NCI-H460 (cell line): Measurements from ENCODE around the gene SORL1-AS1.

Source experiments
- DNase-seq: peaks from one replicate; pipeline ENCODE4 v3.0.0-alpha.2; 2016; ENCODE audit warnings: low read depth; ENCODE audit errors: extremely low read depth

The SORL1-AS1 gene

DNA sequence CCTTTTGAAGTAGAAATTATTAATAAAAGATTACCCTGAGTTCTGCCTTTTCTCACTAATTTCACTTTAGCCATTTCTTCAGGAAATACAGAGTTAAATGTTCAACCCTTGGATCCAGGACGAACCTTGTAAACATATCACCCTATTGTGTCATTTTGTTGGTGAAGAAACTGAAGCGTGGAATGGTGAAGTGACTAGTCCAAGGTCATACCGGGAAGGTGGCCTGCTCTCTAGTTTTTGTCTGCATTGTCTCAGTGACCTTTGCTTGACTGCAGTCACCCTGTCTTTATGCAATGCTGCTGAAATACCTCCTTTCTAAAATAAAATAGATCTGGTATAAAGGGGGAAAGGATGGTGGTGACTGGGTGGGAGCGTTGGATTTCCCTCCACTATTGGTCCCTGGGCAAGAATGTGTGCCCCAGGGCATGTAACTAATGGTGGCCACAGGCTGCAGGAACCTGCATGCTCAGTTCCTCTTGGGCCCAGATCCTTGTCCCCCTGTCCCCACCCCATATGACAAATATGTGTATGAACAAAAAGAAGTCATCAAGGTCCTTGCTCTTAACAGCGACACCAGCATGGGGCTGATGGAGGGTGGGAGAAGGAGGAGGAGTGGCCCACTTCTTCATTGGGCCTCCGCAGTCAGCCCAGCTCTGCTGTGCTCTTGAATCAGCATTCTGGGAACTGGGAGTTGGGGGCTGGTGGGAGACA is 977 bp upstream of the SORL1-AS1 start:
- no peak for DNase-seq

DNA sequence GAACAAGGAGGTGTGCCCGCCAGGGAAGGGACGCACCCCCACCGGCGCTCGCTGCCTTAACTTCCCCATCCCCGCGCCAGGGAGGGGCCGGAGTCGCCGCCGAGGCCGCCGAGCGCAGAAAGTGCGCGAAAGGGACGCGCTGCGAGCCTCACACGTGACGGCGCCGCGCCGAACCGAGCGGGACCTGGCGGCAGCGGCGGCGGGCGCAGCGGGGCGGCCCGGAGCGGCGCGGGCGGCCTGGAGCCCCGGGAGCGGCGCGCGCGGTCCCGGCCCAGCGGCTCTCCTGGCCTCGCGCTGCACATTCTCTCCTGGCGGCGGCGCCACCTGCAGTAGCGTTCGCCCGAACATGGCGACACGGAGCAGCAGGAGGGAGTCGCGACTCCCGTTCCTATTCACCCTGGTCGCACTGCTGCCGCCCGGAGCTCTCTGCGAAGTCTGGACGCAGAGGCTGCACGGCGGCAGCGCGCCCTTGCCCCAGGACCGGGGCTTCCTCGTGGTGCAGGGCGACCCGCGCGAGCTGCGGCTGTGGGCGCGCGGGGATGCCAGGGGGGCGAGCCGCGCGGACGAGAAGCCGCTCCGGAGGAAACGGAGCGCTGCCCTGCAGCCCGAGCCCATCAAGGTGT is 670 bp downstream of the SORL1-AS1 start, which contains the start of gene SORL1:
SORL1 (plus strand) TSS at position 329 of the 623 bp plus-strand sequence; CDS start at position 347, 18 bp downstream.
- DNase-seq, result peak; percentile 43

DNA sequence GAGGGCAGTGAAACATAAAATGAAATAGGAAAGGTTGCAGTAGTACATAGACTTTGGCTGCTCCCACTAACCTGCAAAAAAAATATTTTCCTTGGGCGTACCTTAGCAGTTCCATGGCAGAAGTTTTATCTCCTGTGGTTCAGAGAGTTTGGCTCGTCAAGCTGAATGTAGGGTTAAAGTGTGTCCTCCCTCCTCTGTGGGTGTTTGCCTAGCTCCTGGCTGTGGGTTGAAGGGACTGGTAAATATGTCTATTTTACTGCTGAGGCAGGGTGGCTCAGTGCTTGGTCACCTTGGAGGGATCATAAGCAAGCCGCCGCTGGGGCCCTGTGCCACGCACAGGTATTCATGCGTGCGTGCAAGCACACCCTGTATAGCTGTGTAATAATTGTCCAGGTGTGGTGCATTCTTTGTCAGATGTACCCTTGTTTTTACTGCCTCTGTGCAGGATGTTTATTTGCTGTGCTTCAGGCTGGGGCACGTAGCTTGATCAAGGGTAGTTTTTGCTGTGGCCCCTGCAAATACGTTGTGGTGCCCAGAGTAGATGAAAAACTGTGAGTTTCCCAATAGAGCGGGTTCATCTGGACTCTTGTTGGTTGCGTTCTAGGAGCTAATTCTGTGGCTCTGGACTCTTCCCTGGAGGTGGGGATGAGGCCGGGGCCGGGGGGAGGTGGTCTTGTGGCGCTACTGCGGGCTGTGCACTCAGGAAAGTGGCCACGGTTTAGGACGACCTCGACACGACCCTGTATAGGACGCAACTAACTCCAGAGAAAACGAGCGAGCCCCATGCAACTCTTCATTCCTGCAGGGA is 1.4 kb downstream of the SORL1-AS1 start:
- DNase-seq, result no peak

DNA sequence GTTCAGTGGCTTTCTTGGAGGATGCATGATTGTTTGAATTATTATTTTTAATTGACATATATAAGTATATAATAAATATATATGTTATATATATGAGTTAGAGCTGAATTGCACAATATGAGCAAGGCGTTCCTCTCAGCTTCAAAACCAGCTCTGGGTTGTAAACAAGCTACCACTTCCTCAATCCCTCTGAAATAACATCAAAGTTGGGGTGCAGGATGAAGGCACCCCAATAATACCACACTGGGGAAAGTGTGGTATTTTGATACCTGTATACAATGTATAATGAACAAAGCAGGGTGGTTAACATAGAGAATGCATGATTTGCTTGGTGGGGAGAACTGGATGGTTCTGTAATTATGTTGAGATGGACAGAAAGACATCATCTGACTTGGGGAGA is 2.4 kb downstream of the SORL1-AS1 start:
- DNase-seq, result no peak

DNA sequence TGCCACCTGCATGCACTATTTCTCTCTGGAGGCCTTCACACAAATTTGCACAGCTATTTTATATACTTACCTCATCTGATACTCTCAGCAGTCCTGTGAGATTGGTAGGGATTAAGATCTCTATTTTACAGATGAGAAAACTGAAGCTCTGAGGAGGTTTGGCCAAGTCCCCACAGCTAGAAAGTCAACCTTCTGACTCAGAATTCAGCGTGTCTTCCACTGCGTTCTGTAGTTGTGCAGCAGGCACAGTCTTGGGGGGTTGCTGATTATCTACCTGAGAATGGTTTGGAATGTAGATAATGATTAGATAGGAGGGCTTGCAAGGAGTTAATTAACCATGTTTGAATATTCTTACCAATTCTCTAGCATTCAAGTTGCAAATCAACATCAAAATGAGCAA is 3.1 kb downstream of the SORL1-AS1 start:
- no peak for DNase-seq

DNA sequence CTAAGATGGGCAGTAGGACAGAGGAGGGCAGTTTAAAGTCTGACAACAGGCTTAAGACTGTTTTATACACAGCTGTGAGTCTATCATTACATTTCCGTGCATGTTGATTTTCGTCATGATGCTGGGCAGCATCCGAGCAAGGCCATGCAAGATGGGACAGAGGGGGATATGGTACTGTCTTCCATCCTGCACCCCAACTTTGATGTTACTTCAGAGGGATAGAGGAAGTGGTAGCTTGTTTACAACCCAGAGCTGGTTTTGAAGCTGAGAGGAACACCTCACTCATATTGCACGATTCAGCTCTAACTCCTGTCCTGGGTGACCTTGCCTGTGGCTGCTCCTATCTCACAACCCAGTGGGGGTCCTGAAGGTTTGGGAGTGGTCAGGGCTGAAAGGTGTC is 3.6 kb downstream of the SORL1-AS1 start:
- DNase-seq, result no peak

DNA sequence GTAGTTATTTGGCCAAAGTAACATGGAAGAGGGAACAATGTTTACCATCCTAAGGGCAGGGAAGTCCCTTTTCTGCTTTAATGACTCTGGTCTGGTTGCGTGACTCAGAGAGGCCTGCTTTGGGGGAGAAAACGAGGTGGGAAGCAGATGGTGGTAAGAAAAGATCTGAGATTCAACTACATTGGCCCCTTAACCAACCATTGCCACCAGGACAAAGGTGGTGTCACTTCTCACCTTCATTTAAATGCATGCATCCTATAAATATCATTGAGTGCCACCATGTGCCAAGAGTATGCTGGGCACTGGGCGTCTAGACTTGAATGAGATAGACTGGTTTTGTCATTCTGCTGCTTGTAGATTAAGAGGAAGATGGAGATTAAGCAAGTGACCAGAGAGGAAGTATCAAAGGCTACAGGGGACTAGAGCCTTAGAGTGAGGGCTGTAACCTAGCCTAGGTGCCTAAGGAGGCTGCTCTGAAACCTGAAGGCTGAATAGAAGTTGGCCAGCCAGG is 4.3 kb downstream of the SORL1-AS1 start:
- no peak for DNase-seq

DNA sequence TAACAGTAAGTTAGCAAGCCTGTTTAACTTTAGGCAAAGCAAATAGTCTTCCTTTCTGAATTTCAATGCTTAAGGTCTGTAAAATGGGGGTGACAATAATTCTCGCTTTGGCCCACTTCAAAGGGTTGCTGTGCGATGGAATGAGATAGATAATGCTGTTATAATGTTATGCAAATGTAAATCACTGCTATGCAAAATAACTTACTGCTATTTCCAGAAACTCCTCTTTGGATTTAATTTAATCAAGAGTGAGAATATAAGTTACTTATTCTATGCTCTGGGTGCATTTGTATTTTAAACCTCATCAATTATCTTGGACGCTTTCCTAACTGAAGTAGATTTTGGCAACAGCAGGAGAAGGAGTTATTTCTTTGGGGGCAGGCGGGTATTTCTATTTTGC is 4.8 kb downstream of the SORL1-AS1 start:
- no peak for DNase-seq

DNA sequence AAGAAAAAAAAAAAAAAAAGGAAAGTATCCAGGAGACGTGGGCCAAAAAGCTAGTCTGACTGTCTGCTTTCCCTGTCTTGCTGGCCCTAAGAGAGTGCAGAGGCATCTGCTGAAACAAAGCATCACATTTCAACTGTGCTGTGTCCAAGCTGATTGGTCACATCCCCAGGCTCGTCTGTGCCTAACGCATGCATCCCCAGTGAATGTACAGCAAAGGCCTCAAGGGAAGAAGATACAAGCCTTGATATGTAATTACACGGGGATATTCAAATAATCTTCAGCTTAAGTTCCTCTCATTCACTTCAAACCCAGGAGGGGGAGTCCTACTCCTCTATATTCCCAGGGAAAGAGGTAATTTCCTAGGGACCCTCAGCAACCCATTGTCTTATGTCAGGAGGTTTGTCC is 6.0 kb downstream of the SORL1-AS1 start:
- DNase-seq, result no peak

DNA sequence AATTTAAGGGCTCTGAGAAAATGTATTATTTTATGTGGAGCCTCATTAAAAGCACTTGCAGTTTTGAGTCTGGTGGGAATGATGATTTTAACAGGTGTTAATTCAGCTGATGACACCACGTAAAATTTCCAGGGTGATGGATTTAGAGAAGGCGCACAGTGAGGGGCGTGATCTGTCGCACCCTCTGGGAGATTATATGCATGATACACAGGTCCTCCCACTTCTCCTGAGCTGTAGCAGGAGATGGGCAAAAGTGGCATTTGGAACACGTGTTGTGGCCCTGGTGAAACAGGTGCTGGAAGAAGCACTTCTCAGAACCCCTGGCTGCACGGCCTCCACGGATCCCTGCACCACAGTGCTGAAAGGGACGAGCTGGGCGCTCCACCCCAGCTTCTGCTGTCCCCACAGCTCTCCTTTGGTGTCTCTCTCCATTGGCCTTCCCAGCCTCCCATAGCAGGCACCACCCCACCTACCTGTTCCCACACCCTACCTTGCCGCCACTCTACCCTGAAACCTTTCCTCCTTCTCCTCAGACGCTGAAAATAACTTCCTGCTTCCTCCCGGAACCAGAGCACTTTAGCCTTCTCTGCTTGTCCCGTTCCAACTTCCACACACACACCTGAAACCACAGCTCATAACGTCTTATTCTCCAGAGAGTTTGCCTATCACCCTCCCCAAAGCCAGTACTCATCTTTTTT is 7.5 kb downstream of the SORL1-AS1 start:
- DNase-seq, result no peak

DNA sequence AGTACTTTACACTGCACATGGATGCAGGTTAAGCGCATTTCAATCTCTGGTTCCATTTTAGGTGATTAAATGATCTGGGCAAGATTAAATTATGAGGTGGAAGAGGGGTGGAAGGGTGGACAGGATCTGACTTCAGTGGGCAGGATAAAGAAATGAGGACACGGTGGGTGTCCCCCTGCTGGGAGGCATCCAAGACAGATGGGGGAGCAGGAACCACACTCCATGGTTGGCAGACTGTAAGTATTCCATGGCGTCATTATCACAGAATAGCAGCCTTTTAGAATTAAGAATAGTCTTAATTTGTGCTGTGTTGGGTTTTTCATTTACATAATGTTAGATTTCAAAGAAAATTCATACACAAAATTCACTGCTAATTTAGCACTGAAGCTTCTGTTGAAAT is 8.2 kb downstream of the SORL1-AS1 start:
- no peak for DNase-seq

DNA sequence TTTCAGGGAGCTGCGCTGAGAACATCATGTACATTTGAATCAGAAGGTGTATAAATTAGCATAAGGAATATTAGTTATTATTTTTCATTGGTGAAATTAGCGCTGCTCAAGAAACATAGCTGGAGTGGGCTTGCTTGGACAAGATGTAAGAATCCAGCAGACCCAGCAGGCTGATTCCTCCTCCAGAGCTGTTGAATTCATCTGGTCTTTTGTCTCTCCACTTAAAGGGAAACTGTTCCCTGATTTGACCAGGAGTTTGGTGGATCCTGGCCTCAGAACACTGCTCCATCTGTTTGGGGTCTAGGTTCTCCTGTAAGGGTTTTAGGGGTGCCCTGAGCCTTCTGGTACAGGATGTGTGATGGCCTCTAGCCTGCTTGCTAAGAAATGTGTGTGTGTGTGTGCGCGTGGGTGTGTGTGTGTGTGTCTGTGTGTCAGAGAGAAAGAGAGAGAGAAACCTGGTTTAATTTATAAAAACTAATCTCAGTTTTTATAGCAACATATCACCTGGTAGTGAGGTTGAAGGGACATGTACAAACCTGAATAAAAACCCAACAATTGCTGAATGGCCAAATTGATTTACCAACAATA is 9.0 kb downstream of the SORL1-AS1 start:
- DNase-seq, result no peak

DNA sequence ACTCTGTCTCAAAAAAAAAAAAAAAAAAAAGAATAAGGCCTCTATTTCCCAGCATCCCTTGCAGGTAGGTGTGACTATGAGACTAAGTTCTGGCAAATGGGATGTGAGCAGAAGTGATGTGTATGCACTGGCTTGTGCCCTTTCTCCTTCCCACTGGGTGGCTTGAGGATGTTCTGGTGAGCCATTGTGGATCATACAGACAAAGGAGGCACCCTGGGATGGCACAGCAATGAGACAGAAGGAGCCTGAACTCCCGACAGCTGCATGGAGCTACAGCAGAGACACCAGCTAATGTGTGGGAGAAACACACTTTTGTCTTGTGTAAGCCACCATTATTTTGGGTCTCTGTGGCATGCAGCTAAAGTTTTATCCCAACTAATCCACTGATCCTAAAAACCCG is 11.2 kb downstream of the SORL1-AS1 start:
- DNase-seq, result no peak

DNA sequence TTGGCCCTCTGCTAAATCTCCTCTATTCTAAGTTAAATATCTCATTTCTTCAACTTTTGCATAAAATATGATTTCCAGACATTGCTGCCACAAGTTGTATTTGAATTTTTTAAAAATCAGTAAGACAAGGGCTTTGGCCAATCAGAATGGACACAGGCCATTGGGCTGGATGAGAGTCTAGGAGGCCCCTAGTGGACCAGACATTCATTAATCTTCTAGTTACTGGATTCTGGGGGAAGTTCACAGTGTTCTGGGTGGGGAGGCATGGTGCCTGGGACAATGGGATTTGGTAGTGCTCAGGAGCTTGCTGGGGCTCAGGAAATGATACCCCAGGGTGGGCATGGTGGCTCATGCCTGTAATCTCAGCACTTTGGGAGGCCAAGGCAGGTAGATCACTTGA is 13.0 kb downstream of the SORL1-AS1 start:
- DNase-seq, result no peak

DNA sequence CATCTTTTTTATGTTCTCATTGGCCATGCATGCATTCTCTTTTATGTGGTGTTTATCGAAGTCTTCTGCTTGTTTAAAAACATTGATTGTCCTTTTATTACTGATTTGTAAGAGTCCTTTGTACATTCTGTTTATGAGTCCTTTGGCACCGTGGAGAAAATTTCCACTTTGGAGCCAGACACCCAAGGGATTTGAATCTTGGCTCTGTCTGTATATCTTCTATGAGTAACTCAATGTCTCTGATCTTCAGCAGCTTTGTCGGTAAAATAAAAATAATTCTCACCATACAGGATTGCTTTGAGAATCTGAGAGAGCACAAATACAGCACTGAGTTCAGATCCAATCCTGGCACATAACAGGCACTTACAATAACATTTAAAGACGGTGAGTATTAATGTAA is 13.4 kb downstream of the SORL1-AS1 start:
- DNase-seq, result no peak

DNA sequence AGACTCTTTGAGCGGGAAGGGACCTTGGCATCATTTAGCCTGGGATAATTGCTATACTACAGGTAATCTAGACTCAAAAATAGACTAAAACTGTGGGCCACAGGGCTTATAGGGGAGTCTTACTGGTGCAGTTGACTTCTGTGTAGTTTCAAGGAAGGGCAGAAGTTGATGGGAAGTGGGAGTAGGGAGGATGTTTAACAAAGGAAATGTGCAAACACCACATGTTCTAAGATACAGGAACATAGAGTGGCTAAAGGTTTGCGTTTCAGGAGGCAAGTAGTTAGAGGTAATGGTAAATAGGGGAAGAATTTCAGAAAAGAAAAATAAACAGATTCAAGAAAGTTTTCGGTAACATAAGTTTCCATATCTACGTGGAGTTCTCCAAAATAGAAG is 15.1 kb downstream of the SORL1-AS1 start:
- DNase-seq, result no peak

DNA sequence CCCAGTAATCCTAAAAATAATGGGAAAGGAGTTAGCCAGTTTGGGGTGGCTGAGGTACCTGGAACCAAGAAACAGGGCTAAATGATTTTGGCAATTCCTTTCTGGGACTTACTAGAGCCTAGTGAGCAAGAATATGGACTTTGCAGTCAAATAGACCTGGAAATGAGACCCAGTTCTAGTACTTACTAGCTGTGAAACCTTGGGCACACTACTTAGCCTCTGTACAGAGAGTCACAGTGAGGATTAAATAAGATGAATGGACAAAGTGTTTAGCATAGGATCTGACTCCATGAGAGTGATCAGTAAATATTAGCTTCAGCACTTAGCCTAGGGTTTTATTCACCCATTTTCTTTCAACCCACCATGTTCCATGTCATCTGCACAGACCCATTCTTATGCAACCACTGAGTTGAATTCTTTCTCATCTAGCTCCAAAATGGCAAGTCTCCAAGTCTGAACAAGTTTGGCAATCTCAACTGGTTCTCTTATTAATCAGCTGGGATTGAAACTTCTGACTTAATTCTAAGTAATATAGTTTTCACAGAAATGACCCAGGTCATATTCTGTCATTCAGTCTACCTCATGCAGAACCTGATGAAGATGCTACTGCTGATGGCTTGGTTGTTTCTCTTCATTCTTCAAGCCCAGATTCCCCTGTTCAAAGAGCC is 15.6 kb downstream of the SORL1-AS1 start:
- no peak for DNase-seq

DNA sequence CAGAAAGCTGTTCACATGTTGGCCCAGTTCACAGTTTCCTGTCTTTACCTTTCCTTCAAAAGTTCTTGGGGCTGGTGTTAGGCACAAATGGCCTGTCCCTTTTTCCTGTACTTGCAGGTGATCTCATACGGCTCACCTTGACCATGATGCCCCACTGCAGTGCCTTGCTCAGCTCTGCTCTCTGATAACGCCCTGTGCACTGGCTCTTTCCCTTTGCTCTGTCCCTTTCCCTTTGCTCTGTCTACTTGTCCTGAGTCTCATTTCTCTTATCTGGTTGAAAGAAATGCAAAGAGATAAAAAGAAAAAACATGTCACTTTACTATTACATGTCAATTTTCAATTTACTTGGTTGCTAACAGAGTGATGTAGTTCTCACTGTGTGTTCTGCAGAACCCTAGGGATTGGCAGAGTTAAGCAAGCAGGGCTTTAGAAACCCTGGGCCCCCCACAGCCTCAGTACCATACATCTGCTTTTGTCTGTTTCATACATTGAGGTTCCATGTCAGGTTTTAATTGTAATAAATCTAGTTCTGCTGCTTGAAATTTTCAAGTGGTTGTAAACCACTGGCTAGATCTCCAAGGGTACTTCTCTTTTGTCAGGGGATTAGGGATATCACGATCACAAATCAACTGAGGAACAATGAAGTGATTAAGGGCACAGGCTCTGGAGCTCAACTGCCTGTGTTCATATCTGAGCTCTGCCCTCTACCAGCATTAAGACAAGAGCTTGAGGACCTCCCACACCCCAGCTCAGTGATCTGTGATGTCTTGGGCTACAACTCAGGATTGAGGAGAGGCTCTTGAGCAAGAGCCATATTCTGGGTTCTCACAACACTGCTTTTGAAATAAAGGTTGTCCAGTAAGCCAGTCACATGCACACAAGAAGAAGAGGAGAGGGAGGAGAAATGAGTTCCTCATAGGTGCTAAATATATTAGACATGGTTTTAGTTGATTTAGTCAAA is 16.9 kb downstream of the SORL1-AS1 start:
- no peak for DNase-seq

DNA sequence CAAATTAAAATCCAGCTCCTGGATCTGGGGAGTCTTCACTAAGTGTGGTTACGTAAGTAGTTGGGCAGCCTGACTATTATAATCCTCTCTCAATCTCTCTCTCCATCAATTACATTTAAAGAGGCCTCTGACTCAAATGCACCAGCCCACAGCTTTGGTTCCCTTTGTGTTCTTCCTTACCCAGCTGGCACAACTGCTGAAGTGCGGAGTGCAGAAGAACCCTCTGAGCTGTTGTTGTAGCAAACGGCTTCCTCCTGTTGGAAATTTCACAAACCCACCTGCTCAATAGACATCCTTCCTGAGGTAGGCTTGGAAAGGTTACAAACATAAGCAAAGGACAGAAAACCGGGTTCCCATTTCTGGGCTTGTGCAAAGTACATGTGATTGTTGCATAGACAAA is 17.6 kb downstream of the SORL1-AS1 start:
- no peak for DNase-seq
